GM13976 (cell line): Measurements from ENCODE around the gene MPEG1.

ENCODE experiments used
- DNase-seq: peaks from one replicate; pipeline ENCODE4 v3.0.0; 2012; ENCODE audit warnings: low spot score
- in situ Hi-C: fragments of 300-500 bp; cut with MboI; formaldehyde crosslinking; loops from one replicate; pipeline ENCODE4 v1.12.0; 2022; ENCODE audit warnings: low sequenced_read_pairs, mixed read lengths, inconsistent platforms; ENCODE audit not compliant: unreplicated experiment
- TF ChIP-seq, protein P1 (sequence below): IDR thresholded peaks from 2 replicates; pipeline ENCODE4 v1.5.1; 2012; ENCODE audit warnings: borderline replicate concordance, mild to moderate bottlenecking; ENCODE audit not compliant: insufficient read depth; ENCODE audit errors: extremely low read depth, missing control alignments, control extremely low read depth

MPEG1 gene

DNA sequence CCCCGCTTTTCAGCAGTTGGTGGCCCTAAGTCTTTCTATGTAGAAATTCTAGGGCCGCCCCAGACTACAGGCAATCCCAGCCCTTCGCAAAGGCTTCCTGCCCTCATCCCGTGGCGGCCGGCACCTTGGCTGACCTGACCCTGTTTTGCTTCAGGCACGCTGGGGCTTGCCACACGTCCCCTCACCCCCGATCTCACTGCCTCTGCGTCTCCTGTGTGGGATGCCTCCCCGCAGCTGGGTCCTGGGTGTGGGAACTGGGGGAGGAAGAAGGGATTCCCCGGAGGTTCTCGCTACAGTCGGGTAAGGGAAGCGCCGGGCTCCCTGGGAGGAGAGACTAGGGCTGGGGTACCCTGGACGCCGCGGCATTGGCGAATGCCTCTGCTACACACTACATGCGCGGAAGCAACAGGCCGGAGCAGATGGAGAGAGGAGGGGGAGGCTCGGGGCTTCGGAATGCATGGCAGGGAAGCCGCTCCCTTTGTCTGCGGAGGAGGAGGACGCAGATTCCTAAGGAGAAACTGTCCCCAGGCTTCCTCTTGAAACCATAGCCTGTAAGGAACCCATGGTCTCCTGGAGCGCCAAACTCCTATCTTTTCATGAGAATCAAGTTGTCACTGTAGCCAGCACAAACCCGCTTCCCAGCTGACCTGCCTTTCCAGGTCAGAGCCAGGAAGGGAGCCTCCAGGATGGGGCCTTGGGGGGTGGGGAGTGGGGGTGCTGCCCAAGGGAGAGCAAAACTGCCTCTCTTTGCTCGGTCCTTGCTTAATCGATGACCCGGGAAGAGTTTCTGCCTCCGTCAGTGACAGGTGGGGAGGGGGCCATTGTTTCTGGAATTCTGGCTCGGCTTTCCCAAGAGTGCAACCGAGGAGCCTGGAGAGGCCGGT, 39.4 kb downstream of the MPEG1 start:
- in situ Hi-C loops: loop anchor here (5.0 kb wide), 1 partner anchor 34 kb away; no protein-coding TSS in a partner anchor
- no peak for DNase-seq
- TF ChIP-seq, protein P1, sequence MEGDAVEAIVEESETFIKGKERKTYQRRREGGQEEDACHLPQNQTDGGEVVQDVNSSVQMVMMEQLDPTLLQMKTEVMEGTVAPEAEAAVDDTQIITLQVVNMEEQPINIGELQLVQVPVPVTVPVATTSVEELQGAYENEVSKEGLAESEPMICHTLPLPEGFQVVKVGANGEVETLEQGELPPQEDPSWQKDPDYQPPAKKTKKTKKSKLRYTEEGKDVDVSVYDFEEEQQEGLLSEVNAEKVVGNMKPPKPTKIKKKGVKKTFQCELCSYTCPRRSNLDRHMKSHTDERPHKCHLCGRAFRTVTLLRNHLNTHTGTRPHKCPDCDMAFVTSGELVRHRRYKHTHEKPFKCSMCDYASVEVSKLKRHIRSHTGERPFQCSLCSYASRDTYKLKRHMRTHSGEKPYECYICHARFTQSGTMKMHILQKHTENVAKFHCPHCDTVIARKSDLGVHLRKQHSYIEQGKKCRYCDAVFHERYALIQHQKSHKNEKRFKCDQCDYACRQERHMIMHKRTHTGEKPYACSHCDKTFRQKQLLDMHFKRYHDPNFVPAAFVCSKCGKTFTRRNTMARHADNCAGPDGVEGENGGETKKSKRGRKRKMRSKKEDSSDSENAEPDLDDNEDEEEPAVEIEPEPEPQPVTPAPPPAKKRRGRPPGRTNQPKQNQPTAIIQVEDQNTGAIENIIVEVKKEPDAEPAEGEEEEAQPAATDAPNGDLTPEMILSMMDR: no peak

DNA sequence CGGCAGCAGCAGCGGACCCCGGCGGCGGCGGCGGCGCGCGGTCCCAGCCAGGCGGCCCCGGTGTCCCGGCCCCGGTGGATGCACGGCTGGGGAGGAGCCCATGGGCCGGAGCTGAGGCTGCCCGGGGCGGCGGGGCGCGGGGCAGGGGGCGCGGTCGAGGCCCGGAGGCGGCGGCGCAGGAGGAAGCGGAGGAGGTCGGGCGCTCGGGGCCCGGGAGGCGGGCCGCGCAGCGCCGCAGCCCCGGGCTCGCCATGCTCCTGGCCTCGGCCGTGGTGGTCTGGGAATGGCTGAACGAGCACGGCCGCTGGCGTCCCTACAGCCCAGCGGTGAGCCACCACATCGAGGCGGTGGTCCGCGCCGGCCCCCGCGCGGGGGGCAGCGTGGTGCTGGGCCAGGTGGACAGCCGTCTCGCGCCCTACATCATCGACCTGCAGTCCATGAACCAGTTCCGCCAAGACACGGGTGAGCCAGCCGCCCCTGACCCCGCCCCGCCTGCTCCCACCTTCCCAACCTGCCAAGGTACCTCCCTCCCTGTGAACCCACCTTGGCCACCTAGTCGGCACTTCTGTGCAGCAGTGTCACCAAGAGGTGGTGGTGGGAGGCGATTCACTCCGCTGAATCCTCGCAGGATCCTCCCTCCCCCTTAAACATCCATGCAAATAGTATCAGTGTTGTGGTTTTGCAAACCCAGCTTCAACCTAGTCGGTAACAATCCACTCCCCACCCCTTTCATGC, 40.2 kb downstream of the MPEG1 start:
- in situ Hi-C loops: loop anchor here (5.0 kb wide), 1 partner anchor 35 kb away; no protein-coding TSS in a partner anchor
- peak; percentile 76 for DNase-seq
- TF ChIP-seq, protein P1: no peak

DNA sequence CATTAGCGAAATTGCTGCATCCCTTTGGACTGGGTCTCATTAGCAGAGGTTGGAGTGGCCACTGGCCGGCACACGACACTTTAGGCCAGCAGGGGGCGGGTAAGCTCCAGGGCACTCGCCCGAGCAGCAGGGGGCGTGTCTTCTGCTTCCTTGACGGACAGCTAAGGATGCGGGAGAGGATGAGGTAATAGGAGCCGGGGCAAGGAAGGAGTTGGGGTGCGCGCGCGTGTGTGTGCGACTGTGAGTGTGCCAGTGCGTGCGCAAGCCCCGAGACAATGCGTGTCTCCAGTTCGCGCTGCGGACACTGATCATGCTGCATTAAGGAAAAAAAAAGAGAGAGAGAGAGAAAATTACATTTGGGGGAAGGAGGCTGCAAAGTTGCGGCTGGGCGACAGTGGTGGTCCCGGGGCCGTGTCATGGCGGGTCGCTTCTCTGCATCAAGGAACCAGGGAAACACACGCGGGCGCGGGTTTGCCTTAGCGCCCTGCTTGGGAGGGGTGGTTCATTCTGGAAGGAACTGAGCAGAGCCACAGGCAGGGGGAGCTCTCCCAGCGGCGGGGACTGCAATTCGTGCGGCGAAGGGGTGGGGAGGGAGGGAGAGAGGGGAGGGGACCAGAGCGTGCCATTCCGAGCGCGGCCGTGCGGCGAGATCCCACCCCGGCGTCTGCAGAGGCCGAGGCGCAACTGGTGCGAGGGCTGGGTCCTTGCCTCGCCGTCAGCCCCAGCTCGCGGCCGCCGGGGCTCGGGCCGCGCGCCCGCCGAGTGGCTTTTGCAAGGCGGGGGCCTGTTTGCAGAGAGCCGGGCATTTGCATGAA, 41.0 kb downstream of the MPEG1 start, which contains the start of gene DTX4:
TSS of gene DTX4 (plus strand) at position 625 of the 815 bp plus-strand sequence. CDS start 464 bp downstream, outside the sequence.
- TF ChIP-seq, protein P1: peak; percentile 99
- DNase-seq: peak; percentile 90
- in situ Hi-C loops: loop anchor here (5.0 kb wide), 1 partner anchor 36 kb away; no protein-coding TSS in a partner anchor

DNA sequence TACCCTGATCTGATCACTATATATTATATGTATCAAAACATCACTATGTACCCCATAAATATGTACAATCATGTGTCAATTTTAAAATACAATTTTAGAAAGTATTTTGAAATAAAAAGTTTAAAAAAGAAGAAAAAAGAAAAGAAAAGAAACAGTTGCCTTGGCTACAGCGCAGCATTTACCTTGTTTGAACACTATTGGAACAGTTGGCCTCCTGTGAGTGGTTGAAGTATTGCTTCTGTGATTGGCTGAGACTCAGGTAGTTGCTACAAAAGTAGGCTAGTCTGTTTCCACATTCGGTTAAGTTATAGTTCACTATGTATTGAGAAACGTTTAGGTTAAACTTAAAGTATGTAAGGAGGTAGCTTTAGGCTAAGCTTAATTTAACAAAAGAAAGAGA, 48.7 kb downstream of the MPEG1 start:
- in situ Hi-C loops: loop anchor here (10.0 kb wide), 1 partner anchor 121 kb away; no protein-coding TSS in a partner anchor
- DNase-seq: no peak
- TF ChIP-seq, protein P1: no peak
